Tibial nerve (tissue), 4 donors: ENCODE data around the gene ANO9. TPM values are rescaled to one million over a fixed set of nuclear protein-coding genes. Genes with fewer than 3 reads are reported as not detected.

ENCODE experiments used
- DNase-seq, 2 donors: peaks; one replicate each; pipeline ENCODE4 v3.0.0-alpha.2; 2019; ENCODE audit warnings: low spot score in 2 of 2
- H3K27ac ChIP-seq, 4 donors: fragments of 200-600 bp; sonication (generic) in 3 of 4; one replicate each; pipeline ENCODE4 v1.5.1; 2017 to 2019; ENCODE audit warnings: mild to moderate bottlenecking in 1 of 4
- H3K27me3 ChIP-seq, 2 donors: fragments of 200-600 bp; sonication (generic) in 1 of 2; one replicate each; pipeline versions ENCODE4 v1.5.1 to v1.6.0; 2017 to 2019
- H3K36me3 ChIP-seq, 3 donors: fragments of 200-600 bp; sonication (generic); one replicate each; pipeline ENCODE4 v1.5.1; 2018 to 2019
- H3K4me1 ChIP-seq, 4 donors: fragments of 200-600 bp; sonication (generic) in 3 of 4; one replicate each; pipeline ENCODE4 v1.5.1; 2017 to 2019
- H3K4me3 ChIP-seq, 4 donors: fragments of 200-600 bp; sonication (generic) in 3 of 4; one replicate each; pipeline ENCODE4 v1.5.1; 2017 to 2019; ENCODE audit warnings: mild to moderate bottlenecking in 1 of 4, moderate library complexity in 1 of 4
- H3K9me3 ChIP-seq, 4 donors: fragments of 200-600 bp; sonication (generic) in 3 of 4; one replicate each; pipeline ENCODE4 v1.5.1; 2017 to 2019
- EP300 ChIP-seq, 2 donors: sonication (generic); formaldehyde crosslinking; IDR thresholded peaks; one replicate each; pipeline ENCODE4 v1.6.1; 2017; ENCODE audit warnings: antibody characterized with exemption in 2 of 2, mild to moderate bottlenecking in 1 of 2
- POLR2A ChIP-seq, 2 donors: fragments of 450-650 bp; IDR thresholded peaks; one replicate each; pipeline ENCODE4 v1.6.1; 2017; ENCODE audit warnings: antibody characterized with exemption in 2 of 2, mild to moderate bottlenecking in 2 of 2, moderate library complexity in 2 of 2
- WGBS, 2 donors: methylation state at CpG; one replicate each; pipeline ENCODE4 v1.1.5; 2018; 5-methylcytosine and 5-hydroxymethylcytosine counted together
- total RNA-seq, 4 donors: library from RNA; depleted of rRNA; stranded (reverse); fragments of >200 nt; gene quantifications; one replicate each; pipeline ENCODE4 v1.1.0, GENCODE V29; 2016
- TF ChIP-seq, protein P1 (sequence below), 5 experiments: fragments of 200-600 bp in 3 of 5; fragments of 450-650 bp in 2 of 5; sonication (generic) in 3 of 5; IDR thresholded peaks; one replicate each; pipeline ENCODE4 v1.5.1; 2016 to 2019; ENCODE audit warnings: antibody characterized with exemption in 5 of 5, mild to moderate bottlenecking in 3 of 5, moderate library complexity in 2 of 5

Gene ANO9
- total RNA-seq, 4 donors from 2014 or later: 0.78 to 0.90 (median 0.87) TPM; not detected in 1

DNA sequence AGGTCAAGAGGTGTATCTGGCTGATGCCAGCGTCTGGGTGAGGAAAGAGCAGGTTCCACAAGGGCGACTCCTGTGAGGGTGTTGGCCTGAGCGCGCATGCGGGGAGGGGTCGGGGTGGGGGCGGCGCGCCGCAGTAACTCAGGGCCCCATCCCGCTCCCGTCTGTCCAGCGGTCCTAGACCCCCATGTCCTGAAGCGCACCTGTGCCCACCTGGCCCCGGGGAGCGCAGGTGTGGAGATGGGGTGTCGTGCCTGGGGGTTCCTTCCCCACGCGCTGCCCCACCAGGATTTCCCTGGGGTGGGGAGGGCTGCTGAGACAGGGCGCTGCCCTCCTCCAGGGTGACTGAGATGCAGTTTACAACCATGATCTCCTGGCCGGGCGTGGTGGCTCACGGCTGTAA lies 44.4 kb upstream of the ANO9 start:
- H3K27ac ChIP-seq: no peak overlapping the region
- no peaks in the 10 kb centered on the region for H3K9me3 ChIP-seq
- WGBS, 2 donors: 88 to 94% methylated on average over 10 to 18 of the region's 23 CpGs
- no peak overlapping the region for H3K4me3 ChIP-seq
- H3K27me3 ChIP-seq: no peaks in the 10 kb centered on the region
- peaks cover 0 to 45% (median 0%) of the 10 kb centered on the region in 3 donors for H3K36me3 ChIP-seq
- no peaks in the 10 kb centered on the region for H3K4me1 ChIP-seq
- no peak for DNase-seq
- TF ChIP-seq, protein P1, sequence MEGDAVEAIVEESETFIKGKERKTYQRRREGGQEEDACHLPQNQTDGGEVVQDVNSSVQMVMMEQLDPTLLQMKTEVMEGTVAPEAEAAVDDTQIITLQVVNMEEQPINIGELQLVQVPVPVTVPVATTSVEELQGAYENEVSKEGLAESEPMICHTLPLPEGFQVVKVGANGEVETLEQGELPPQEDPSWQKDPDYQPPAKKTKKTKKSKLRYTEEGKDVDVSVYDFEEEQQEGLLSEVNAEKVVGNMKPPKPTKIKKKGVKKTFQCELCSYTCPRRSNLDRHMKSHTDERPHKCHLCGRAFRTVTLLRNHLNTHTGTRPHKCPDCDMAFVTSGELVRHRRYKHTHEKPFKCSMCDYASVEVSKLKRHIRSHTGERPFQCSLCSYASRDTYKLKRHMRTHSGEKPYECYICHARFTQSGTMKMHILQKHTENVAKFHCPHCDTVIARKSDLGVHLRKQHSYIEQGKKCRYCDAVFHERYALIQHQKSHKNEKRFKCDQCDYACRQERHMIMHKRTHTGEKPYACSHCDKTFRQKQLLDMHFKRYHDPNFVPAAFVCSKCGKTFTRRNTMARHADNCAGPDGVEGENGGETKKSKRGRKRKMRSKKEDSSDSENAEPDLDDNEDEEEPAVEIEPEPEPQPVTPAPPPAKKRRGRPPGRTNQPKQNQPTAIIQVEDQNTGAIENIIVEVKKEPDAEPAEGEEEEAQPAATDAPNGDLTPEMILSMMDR (IDR thresholded peaks at IDR 0.05): no peak
- TF ChIP-seq EP300 (IDR thresholded peaks at IDR 0.05): no peak
- TF ChIP-seq POLR2A (IDR thresholded peaks at IDR 0.05): no peak

DNA sequence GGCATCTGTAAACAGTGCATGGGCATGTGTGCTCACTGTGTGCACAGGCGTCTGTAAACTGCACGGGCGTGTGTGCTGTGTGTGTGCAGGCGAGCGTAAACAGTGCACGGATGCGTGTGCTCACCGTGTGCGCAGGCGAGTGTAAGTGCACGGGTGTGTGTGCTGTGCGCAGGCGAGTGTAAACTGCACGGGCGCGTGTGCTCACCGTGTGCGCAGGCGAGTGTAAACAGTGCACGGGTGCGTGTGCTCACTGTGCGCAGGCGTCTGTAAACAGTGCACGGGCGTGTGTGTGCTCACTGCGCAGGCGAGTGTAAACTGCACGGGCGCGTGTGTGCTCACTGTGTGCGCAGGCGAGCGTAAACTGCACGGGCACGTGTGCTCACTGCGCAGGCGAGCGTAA lies 42.8 kb upstream of the ANO9 start:
- H3K9me3 ChIP-seq: no peaks in the 10 kb centered on the region
- no peak for DNase-seq
- 94% methylated on average over 38 of the region's 38 CpGs for WGBS, 2 donors
- peaks cover 0 to 36% (median 0%) of the 10 kb centered on the region in 3 donors for H3K36me3 ChIP-seq
- no peak for TF ChIP-seq POLR2A (IDR thresholded peaks at IDR 0.05)
- TF ChIP-seq, protein P1 (IDR thresholded peaks at IDR 0.05): no peak
- no peak for TF ChIP-seq EP300 (IDR thresholded peaks at IDR 0.05)
- H3K27ac ChIP-seq: no peak overlapping the region
- H3K4me3 ChIP-seq: no peak overlapping the region
- H3K4me1 ChIP-seq: no peaks in the 10 kb centered on the region
- H3K27me3 ChIP-seq: no peaks in the 10 kb centered on the region

DNA sequence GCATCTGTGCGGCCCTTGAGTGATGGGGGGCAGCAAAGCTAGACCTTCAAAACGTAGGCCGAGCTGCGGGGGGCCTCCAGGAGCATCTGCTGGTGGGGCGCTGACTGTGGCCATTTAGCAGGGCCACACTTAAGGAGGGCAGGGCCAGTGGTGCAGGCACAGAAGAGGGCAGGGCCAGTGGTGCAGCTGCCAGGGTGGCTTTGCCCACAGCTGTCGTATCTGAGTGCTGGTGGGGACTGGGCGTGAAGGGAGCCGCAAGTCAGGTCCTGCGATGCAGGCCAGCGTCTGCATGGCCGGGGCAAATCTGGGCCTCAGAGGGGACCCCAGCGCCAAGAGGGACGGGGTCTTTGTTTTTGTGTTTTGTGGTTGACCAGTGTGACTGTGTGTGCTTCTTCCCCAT lies 37.5 kb upstream of the ANO9 start:
- Histone ChIP-seq H3K27me3 (no peaks in the 10 kb centered on the region), H3K27ac (no peak overlapping the region), H3K4me1 (peaks cover 0 to 8% (median 0%) of the 10 kb centered on the region in 4 donors), H3K36me3 (peaks cover 0 to 20% (median 0%) of the 10 kb centered on the region in 3 donors), H3K4me3 (no peak overlapping the region), H3K9me3 (no peaks in the 10 kb centered on the region)
- DNase-seq: no peak
- TF ChIP-seq, protein P1 (IDR thresholded peaks at IDR 0.05): no peak
- no peak for TF ChIP-seq EP300 (IDR thresholded peaks at IDR 0.05)
- WGBS, 2 donors: 89 to 90% methylated on average over 11 to 13 of the region's 13 CpGs

DNA sequence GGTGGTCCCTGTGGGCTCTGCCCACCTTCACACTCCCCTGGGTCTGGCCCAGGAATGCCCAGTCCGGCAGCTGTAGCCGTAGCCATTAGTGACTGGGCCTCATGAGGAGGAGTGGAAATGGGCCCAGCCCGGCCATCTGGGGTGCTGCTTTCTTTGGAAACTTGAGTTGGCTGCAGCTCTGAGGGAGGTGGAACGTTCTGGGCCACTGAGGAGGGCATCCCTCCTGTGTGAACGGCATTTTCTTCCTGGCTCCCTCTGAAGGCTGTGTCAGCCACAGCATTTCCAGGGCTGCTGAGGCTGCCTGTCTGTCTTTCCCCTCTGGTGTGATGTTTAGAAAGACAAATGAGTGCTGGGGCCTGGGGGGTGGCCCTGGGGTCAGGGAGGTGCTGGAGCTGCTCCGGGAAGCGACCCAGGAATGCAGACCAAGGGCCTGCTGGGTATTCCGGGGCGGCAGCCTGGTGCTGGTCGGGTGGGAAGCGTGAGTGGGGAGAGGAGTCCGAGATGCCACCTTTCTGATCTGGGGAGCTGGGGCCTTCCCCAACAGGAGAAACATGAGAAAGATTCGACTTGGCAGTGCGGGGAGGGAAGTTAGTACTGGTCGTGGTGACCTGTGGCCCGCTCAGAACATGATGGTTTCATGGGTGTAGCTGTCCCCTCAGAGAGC lies 35.4 kb upstream of the ANO9 start:
- Histone ChIP-seq H3K36me3 (peaks cover 0 to 26% (median 0%) of the 10 kb centered on the region in 3 donors), H3K27me3 (no peaks in the 10 kb centered on the region), H3K4me3 (no peak overlapping the region), H3K27ac (no peak overlapping the region), H3K4me1 (peaks cover 0 to 8% (median 0%) of the 10 kb centered on the region in 4 donors), H3K9me3 (no peaks in the 10 kb centered on the region)
- WGBS, 2 donors: 59 to 63% methylated on average over 16 of the region's 16 CpGs
- TF ChIP-seq, protein P1 (IDR thresholded peaks at IDR 0.05): no peak
- TF ChIP-seq EP300 (IDR thresholded peaks at IDR 0.05) (no peak), POLR2A (IDR thresholded peaks at IDR 0.05) (no peak)
- no peak for DNase-seq

DNA sequence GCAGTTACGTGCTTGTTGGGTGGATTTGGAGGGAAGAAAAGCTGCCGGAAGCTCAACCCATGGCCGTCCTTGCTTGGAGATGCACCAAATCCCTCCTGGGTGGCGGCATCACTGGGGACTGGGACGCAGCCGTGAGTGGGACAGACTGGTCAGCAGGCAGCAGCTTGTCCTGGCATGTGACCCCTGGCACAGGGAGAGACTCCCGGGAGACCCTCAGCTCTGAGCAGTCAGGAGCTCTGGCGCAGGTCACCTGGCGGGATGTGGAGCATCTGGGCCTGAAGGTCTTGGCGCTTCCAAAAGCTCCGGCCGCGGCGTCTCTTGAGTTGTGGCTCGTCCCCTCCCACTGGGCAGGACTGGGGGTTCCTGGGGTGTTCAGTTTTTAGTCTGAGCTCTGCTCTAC lies 34.6 kb upstream of the ANO9 start:
- Histone ChIP-seq H3K36me3 (peaks cover 0 to 26% (median 0%) of the 10 kb centered on the region in 3 donors), H3K9me3 (no peaks in the 10 kb centered on the region), H3K27me3 (no peaks in the 10 kb centered on the region), H3K4me1 (peaks cover 0 to 9% (median 0%) of the 10 kb centered on the region in 4 donors), H3K27ac (no peak overlapping the region), H3K4me3 (no peak overlapping the region)
- no peak for DNase-seq
- TF ChIP-seq EP300 (IDR thresholded peaks at IDR 0.05) (no peak), POLR2A (IDR thresholded peaks at IDR 0.05) (no peak)
- TF ChIP-seq, protein P1 (IDR thresholded peaks at IDR 0.05): no peak
- WGBS, 2 donors: 95% methylated on average over 14 to 15 of the region's 15 CpGs
